ENCODE measurements around the gene ATOX1. TPM values are rescaled to one million over a fixed set of nuclear protein-coding genes. Genes with fewer than 3 reads are reported as not detected.

Gene ATOX1
- total and polyA plus RNA-seq, 10 of the 15 experiments (the other 5 are each of a cell fraction or from before 2014, with no cell fraction given): 130 to 642 (median 245) TPM

DNA sequence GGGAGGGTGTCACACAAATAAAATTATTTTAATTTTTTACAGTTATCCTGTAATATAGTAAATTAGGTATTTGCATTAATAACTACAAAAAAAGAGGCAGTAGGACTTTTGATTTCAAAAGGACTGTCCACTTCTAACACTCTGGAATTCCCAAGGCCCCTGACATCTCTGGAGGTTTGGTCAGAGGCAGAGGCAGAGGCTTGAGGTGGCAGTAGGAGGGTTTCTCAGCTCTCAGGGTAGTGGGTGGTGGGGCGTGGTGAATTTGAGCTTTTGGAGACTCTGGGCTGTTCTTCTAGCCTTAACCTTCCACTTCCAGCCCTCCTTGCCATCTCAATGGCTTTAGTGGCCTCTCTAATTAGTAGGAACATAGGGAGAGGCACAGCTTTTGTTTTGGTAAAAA lies 22.8 kb downstream of the ATOX1 start:
- Histone ChIP-seq H3K4me2 (ENCODE audit: control insufficient read depth, insufficient read depth) (no peak overlapping the region), H4K20me1 (ENCODE audit: control insufficient read depth, insufficient read depth) (no peaks in the 10 kb centered on the region), H3K79me2 (ENCODE audit: control insufficient read depth, insufficient read depth, low read length) (no peaks in the 10 kb centered on the region; the same call in 1 of the 2 replicates), H3K9me3 (replicated peaks; ENCODE audit: control insufficient read depth, insufficient read depth, low read length) (no peaks in the 10 kb centered on the region; the same call in 2 of the 3 replicates), H3K9ac (ENCODE audit: control insufficient read depth, insufficient read depth, low read length) (no peak overlapping the region), H3K27me3 (replicated peaks in 1 of 2; ENCODE audit: control insufficient read depth in 2 of 2, insufficient read depth in 2 of 2, low read length in 1 of 2) (no peaks in the 10 kb centered on the region), H3K4me3 (no peak overlapping the region), H3K4me1 (ENCODE audit: control insufficient read depth, insufficient read depth, low read length) (peaks cover 13% of the 10 kb centered on the region), H2AFZ (ENCODE audit: control insufficient read depth, low read depth, low read length) (no peak overlapping the region), H3K27ac (ENCODE audit: control insufficient read depth, insufficient read depth) (no peak overlapping the region), H3K36me3 (ENCODE audit: control insufficient read depth in 2 of 2, insufficient read depth in 2 of 2, low read length in 1 of 2) (0 out of 4 replicates have a peak, but pooled peaks cover 0 to 4% of the 10 kb centered on the region in 2 experiments)
- BruUV-seq (replicated peaks): no TSS peak
- DNase-seq (ENCODE audit: low read depth, low spot score) (no peak), FAIRE-seq (no peak), ATAC-seq (no peak)
- intact Hi-C loops (cut with micrococcal nuclease; ENCODE audit: unreplicated experiment): no loop called here
- in situ Hi-C loops (cut with MboI): no loop called here
- no peak for TF ChIP-seq SPI1 (IDR thresholded peaks at IDR 0.05; ENCODE audit: borderline replicate concordance, insufficient read depth, low read depth, low read length)
- SMC1A ChIA-PET (ENCODE audit: uncharacterized antibody, unreplicated experiment): interaction anchor here (1.0 to 11.1 kb wide), 6 partner anchors 14 to 226 kb away, joined by 3 to 154 read pairs (median 6); no protein-coding TSS in a partner anchor
- no CpG with 5 or more reads among the region's 1 CpG for WGBS (ENCODE audit: insufficient coverage, insufficient replicate concordance, low lambda C conversion rate, missing lambda C conversion rate)
- POLR2A ChIA-PET: interaction anchor here (1.5 to 3.3 kb wide), 2 partner anchors 9 to 13 kb away, joined by 5 to 9 read pairs; no protein-coding TSS in a partner anchor
- RAD21 ChIA-PET (ENCODE audit: unreplicated experiment): interaction anchor here (1.4 to 11.2 kb wide), 3 partner anchors 15 to 84 kb away, joined by 6 to 207 read pairs (median 125); no protein-coding TSS in a partner anchor
- CTCF ChIA-PET: interaction anchor here (1.1 to 13.9 kb wide), 6 partner anchors 14 to 83 kb away, joined by 3 to 381 read pairs (median 31); partner anchors contain the start of gene G3BP1

DNA sequence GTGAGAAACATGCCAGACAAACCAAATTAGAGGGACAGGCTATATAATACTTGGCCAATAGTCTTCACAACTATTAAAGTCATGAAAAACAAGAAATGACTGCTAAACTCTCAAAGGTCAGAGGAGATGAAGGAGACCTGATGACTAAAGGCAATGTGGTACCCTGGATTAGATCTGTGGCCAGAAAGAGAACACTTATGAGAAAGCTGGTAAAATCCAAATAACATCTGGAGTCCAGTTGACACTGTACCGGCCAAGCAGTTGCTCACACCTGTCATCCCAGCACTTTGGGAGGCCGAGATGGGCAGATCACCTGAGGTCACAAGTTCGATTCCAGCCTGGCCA lies 24.4 kb downstream of the ATOX1 start:
- Histone ChIP-seq H3K4me3 (no peak overlapping the region), H3K36me3 (ENCODE audit: control insufficient read depth in 2 of 2, insufficient read depth in 2 of 2, low read length in 1 of 2) (0 out of 4 replicates have a peak, but pooled peaks cover 0 to 4% of the 10 kb centered on the region in 2 experiments), H4K20me1 (ENCODE audit: control insufficient read depth, insufficient read depth) (no peaks in the 10 kb centered on the region), H3K9me3 (replicated peaks; ENCODE audit: control insufficient read depth, insufficient read depth, low read length) (peaks cover 3% of the 10 kb centered on the region; the same call in 2 of the 3 replicates), H3K27ac (ENCODE audit: control insufficient read depth, insufficient read depth) (no peak overlapping the region), H3K4me1 (ENCODE audit: control insufficient read depth, insufficient read depth, low read length) (no peaks in the 10 kb centered on the region), H3K4me2 (ENCODE audit: control insufficient read depth, insufficient read depth) (no peak overlapping the region), H3K79me2 (ENCODE audit: control insufficient read depth, insufficient read depth, low read length) (no peaks in the 10 kb centered on the region), H3K9ac (ENCODE audit: control insufficient read depth, insufficient read depth, low read length) (no peak overlapping the region), H3K27me3 (replicated peaks in 1 of 2; ENCODE audit: control insufficient read depth in 2 of 2, insufficient read depth in 2 of 2, low read length in 1 of 2) (no peaks in the 10 kb centered on the region), H2AFZ (ENCODE audit: control insufficient read depth, low read depth, low read length) (no peak overlapping the region)
- SMC1A ChIA-PET (ENCODE audit: uncharacterized antibody, unreplicated experiment): interaction anchor here (1.3 to 11.1 kb wide), 2 partner anchors 12 to 76 kb away, joined by 4 to 154 read pairs; no protein-coding TSS in a partner anchor
- ATAC-seq (no peak), FAIRE-seq (no peak), DNase-seq (ENCODE audit: low read depth, low spot score) (no peak)
- intact Hi-C loops (cut with micrococcal nuclease; ENCODE audit: unreplicated experiment): no loop called here
- TF ChIP-seq ATF7 (IDR thresholded peaks at IDR 0.05; ENCODE audit: low read depth) (no peak), KDM1A (IDR thresholded peaks at IDR 0.05; ENCODE audit: borderline replicate concordance) (no peak), CHD2 (IDR thresholded peaks at IDR 0.05; ENCODE audit: borderline replicate concordance, low read depth, low read length) (no peak), EED (IDR thresholded peaks at IDR 0.05; ENCODE audit: low read depth) (no peak), SMAD1 (IDR thresholded peaks at IDR 0.05; ENCODE audit: low read depth, partially characterized antibody) (no peak), SREBF1 (IDR thresholded peaks at IDR 0.05; ENCODE audit: low read length) (no peak), BCL11A (IDR thresholded peaks at IDR 0.05; ENCODE audit: low read depth, low read length) (no peak), IKZF2 (IDR thresholded peaks at IDR 0.05) (no peak), WRNIP1 (IDR thresholded peaks at IDR 0.05; ENCODE audit: borderline replicate concordance, low read depth, low read length) (no peak), ESRRA (IDR thresholded peaks at IDR 0.05; ENCODE audit: low read length) (no peak)
- TF ChIP-seq, protein P1, sequence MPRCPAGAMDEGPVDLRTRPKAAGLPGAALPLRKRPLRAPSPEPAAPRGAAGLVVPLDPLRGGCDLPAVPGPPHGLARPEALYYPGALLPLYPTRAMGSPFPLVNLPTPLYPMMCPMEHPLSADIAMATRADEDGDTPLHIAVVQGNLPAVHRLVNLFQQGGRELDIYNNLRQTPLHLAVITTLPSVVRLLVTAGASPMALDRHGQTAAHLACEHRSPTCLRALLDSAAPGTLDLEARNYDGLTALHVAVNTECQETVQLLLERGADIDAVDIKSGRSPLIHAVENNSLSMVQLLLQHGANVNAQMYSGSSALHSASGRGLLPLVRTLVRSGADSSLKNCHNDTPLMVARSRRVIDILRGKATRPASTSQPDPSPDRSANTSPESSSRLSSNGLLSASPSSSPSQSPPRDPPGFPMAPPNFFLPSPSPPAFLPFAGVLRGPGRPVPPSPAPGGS (IDR thresholded peaks at IDR 0.05; ENCODE audit: borderline replicate concordance, insufficient read depth, low read depth, low read length, poor library complexity, severe bottlenecking): no peak
- TF ChIP-seq, protein P2, sequence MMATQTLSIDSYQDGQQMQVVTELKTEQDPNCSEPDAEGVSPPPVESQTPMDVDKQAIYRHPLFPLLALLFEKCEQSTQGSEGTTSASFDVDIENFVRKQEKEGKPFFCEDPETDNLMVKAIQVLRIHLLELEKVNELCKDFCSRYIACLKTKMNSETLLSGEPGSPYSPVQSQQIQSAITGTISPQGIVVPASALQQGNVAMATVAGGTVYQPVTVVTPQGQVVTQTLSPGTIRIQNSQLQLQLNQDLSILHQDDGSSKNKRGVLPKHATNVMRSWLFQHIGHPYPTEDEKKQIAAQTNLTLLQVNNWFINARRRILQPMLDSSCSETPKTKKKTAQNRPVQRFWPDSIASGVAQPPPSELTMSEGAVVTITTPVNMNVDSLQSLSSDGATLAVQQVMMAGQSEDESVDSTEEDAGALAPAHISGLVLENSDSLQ (IDR thresholded peaks at IDR 0.05): no peak
- no TSS peak for BruUV-seq (replicated peaks)
- in situ Hi-C loops (cut with MboI): no loop called here
- POLR2A ChIA-PET: no interaction called here
- 98% methylated on average over 3 of the region's 3 CpGs for WGBS (ENCODE audit: insufficient coverage, insufficient replicate concordance, low lambda C conversion rate, missing lambda C conversion rate)
- RAD21 ChIA-PET (ENCODE audit: unreplicated experiment): interaction anchor here (1.6 kb wide), 1 partner anchor 12 kb away, joined by 3 read pairs; no protein-coding TSS in a partner anchor
- CTCF ChIA-PET: interaction anchor here (12.7 to 13.9 kb wide), 2 partner anchors 13 to 74 kb away, joined by 294 to 381 read pairs; no protein-coding TSS in a partner anchor
